ENCODE results near the gene RAC3.
A peak's percentile ranks its signal among the peaks of the same experiment; 100 is the strongest.

RAC3 gene

GRCh38 chr17:81999587-81999975, 31.9 kb upstream of the RAC3 start:
- no peak for DNase-seq (ENCODE audit: low read depth)

GRCh38 chr17:81999976-82000802, 31.3 kb upstream of the RAC3 start:
- no peak for DNase-seq (ENCODE audit: low read depth)

- DNase-seq (ENCODE audit: low read depth), result no peak
These were observed 30.5 kb upstream of the RAC3 start for GRCh38 chr17:82000803-82001570.

GRCh38 chr17:82001571-82002056, 29.9 kb upstream of the RAC3 start:
- no peak for DNase-seq (ENCODE audit: low read depth)

GRCh38 chr17:82003411-82004381, 27.8 kb upstream of the RAC3 start:
- DNase-seq (ENCODE audit: low read depth), result peak; percentile 69

- no peak for DNase-seq (ENCODE audit: low read depth)
These were observed 26.7 kb upstream of the RAC3 start for GRCh38 chr17:82004517-82005455.

GRCh38 chr17:82005701-82006348, 25.7 kb upstream of the RAC3 start:
- no peak for DNase-seq (ENCODE audit: low read depth)

- peak; percentile 23 for DNase-seq (ENCODE audit: low read depth)
These were observed 24.8 kb upstream of the RAC3 start for GRCh38 chr17:82006468-82007227.

GRCh38 chr17:82007228-82007494, 24.3 kb upstream of the RAC3 start:
- DNase-seq (ENCODE audit: low read depth), result no peak

- DNase-seq (ENCODE audit: low read depth), result no peak
These were observed 23.8 kb upstream of the RAC3 start for GRCh38 chr17:82007495-82008257.

- DNase-seq (ENCODE audit: low read depth), result no peak
These were observed 23.1 kb upstream of the RAC3 start for GRCh38 chr17:82008258-82008940.

- DNase-seq (ENCODE audit: low read depth), result no peak
These were observed 22.5 kb upstream of the RAC3 start for GRCh38 chr17:82008941-82009405.

GRCh38 chr17:82009413-82009812, 22.1 kb upstream of the RAC3 start:
- DNase-seq (ENCODE audit: low read depth), result no peak

GRCh38 chr17:82010575-82011525, 20.6 kb upstream of the RAC3 start:
- no peak for DNase-seq (ENCODE audit: low read depth)

GRCh38 chr17:82011617-82012187, 19.8 kb upstream of the RAC3 start:
- DNase-seq (ENCODE audit: low read depth), result no peak

GRCh38 chr17:82012261-82012639, 19.2 kb upstream of the RAC3 start:
- DNase-seq (ENCODE audit: low read depth), result no peak

Measured in fibroblast of the conjunctiva (primary cell).